ENCODE results near the gene RIMKLB. TPM values are rescaled to one million over a fixed set of nuclear protein-coding genes. Genes with fewer than 3 reads are reported as not detected.

RIMKLB gene
- total RNA-seq, 1 experiment from 2014 or later: 0.39 TPM

GRCh38 chr12:8722286-8722800 lies 24.6 kb downstream of the RIMKLB start:
- Histone ChIP-seq H3K79me2 (ENCODE audit: insufficient read depth, low read length) (no peaks in the 10 kb centered on the region), H2AFZ (ENCODE audit: low read depth, low read length, poor library complexity, severe bottlenecking) (no peak overlapping the region), H3K27ac (ENCODE audit: low read depth, low read length) (no peak overlapping the region), H3K9me2 (ENCODE audit: insufficient read depth) (no peaks in the 10 kb centered on the region), H4K20me1 (ENCODE audit: insufficient read depth) (no peaks in the 10 kb centered on the region), H3K9ac (ENCODE audit: low read length) (no peak overlapping the region), H3K4me3 (replicated peaks in 1 of 2; ENCODE audit: low read depth in 1 of 2, low read length in 2 of 2) (no peak overlapping the region), H3K27me3 (ENCODE audit: insufficient read depth, low read length) (peaks cover 16% of the 10 kb centered on the region; the same call in 1 of the 2 replicates), H3K4me2 (ENCODE audit: low read length) (no peak overlapping the region), H3K9me3 (ENCODE audit: control insufficient read depth in 1 of 2, insufficient read depth in 1 of 2, low read depth in 1 of 2, low read length in 2 of 2) (no peaks in the 10 kb centered on the region), H3K4me1 (ENCODE audit: control insufficient read depth in 1 of 2, insufficient read depth in 2 of 2, low read length in 2 of 2) (no peaks in the 10 kb centered on the region), H3K36me3 (ENCODE audit: control insufficient read depth in 1 of 2, insufficient read depth in 2 of 2, low read length in 2 of 2) (no peaks in the 10 kb centered on the region)
- ChIA-PET RAD21 (ENCODE audit: low non-redundant PET in 1 of 2, low total read pairs in 2 of 2, uncharacterized antibody in 2 of 2, unreplicated experiment in 2 of 2) (no interaction called here), POLR2A (no interaction called here), CTCF (no interaction called here)
- intact Hi-C loops (cut with micrococcal nuclease): no loop called here
- no peak for TF ChIP-seq ZBTB33 (IDR thresholded peaks at IDR 0.05; ENCODE audit: extremely low read depth, insufficient replicate concordance, low read length)
- no peak for TF ChIP-seq ZNF274 (IDR thresholded peaks at IDR 0.05; ENCODE audit: low read depth, low read length)
- TF ChIP-seq ELF1 (IDR thresholded peaks at IDR 0.05; ENCODE audit: borderline replicate concordance, low read depth): no peak
- TF ChIP-seq POLR2AphosphoS5 (IDR thresholded peaks at IDR 0.05; ENCODE audit: low read depth, low read length): no peak
- no peak for TF ChIP-seq CEBPB (IDR thresholded peaks at IDR 0.05; ENCODE audit: low read depth)
- no peak for TF ChIP-seq YY1 (IDR thresholded peaks at IDR 0.05; ENCODE audit: extremely low read depth, insufficient replicate concordance, low read depth, low read length)
- ATAC-seq: no peak
- no TSS peak for BruUV-seq (replicated peaks)
- DNase-seq (ENCODE audit: low read depth, low spot score): no peak

GRCh38 chr12:8734873-8735381 lies 37.1 kb downstream of the RIMKLB start:
- ChIA-PET POLR2A (no interaction called here), RAD21 (ENCODE audit: low non-redundant PET in 1 of 2, low total read pairs in 2 of 2, uncharacterized antibody in 2 of 2, unreplicated experiment in 2 of 2) (no interaction called here)
- intact Hi-C loops (cut with micrococcal nuclease): no loop called here
- TF ChIP-seq ZNF274 (IDR thresholded peaks at IDR 0.05; ENCODE audit: low read depth, low read length) (no peak), SRF (IDR thresholded peaks at IDR 0.05; ENCODE audit: low read depth) (no peak), MAX (IDR thresholded peaks at IDR 0.05) (no peak), YY1 (IDR thresholded peaks at IDR 0.05; ENCODE audit: extremely low read depth, insufficient replicate concordance, low read depth, low read length) (no peak), ZBTB33 (IDR thresholded peaks at IDR 0.05; ENCODE audit: extremely low read depth, insufficient replicate concordance, low read length) (no peak), EZH2 (IDR thresholded peaks at IDR 0.05) (no peak), EGR1 (IDR thresholded peaks at IDR 0.05; ENCODE audit: low read depth) (no peak), FOSL1 (IDR thresholded peaks at IDR 0.05; ENCODE audit: low read depth) (no peak), EZH2phosphoT487 (IDR thresholded peaks at IDR 0.05; ENCODE audit: borderline replicate concordance) (no peak), JUND (IDR thresholded peaks at IDR 0.05) (no peak), ATF3 (IDR thresholded peaks at IDR 0.05) (no peak), CBX3 (IDR thresholded peaks at IDR 0.05; ENCODE audit: low read depth) (no peak), TCF7L2 (IDR thresholded peaks at IDR 0.05; ENCODE audit: borderline replicate concordance, extremely low read depth, insufficient read depth, insufficient read length) (no peak), SP1 (IDR thresholded peaks at IDR 0.05; ENCODE audit: low read depth) (no peak)

More at GRCh38 chr12:8734873-8735381, 37.1 kb downstream of the RIMKLB start:
- no peak for DNase-seq (ENCODE audit: low read depth, low spot score)
- Histone ChIP-seq H3K9ac (ENCODE audit: low read length) (no peak overlapping the region), H3K79me2 (ENCODE audit: insufficient read depth, low read length) (no peaks in the 10 kb centered on the region), H4K20me1 (ENCODE audit: insufficient read depth) (no peaks in the 10 kb centered on the region), H3K27me3 (ENCODE audit: insufficient read depth, low read length) (no peaks in the 10 kb centered on the region; the same call in 1 of the 2 replicates), H3K27ac (ENCODE audit: low read depth, low read length) (no peak overlapping the region), H2AFZ (ENCODE audit: low read depth, low read length, poor library complexity, severe bottlenecking) (no peak overlapping the region), H3K4me2 (ENCODE audit: low read length) (no peak overlapping the region), H3K9me3 (ENCODE audit: control insufficient read depth in 1 of 2, insufficient read depth in 1 of 2, low read depth in 1 of 2, low read length in 2 of 2) (no peaks in the 10 kb centered on the region), H3K4me1 (ENCODE audit: control insufficient read depth in 1 of 2, insufficient read depth in 2 of 2, low read length in 2 of 2) (no peaks in the 10 kb centered on the region), H3K9me2 (ENCODE audit: insufficient read depth) (no peaks in the 10 kb centered on the region), H3K4me3 (replicated peaks in 1 of 2; ENCODE audit: low read depth in 1 of 2, low read length in 2 of 2) (no peak overlapping the region), H3K36me3 (ENCODE audit: control insufficient read depth in 1 of 2, insufficient read depth in 2 of 2, low read length in 2 of 2) (no peaks in the 10 kb centered on the region)
- CTCF ChIA-PET: no interaction called here
- no TSS peak for BruUV-seq (replicated peaks)
- no peak for ATAC-seq

Data from HCT116 (cell line).